Urothelium cell line (cell line): ENCODE data around the gene ZNF608.
A peak's percentile ranks its signal among the peaks of the same experiment; 100 is the strongest.

ENCODE experiments used
- DNase-seq: peaks from one replicate; pipeline ENCODE4 v3.0.0; 2011; ENCODE audit warnings: low spot score, mixed read lengths
- FAIRE-seq: peaks from 2 replicates; lab custom pipeline; 2011; peaks lifted over from hg19 to GRCh38; lab: Jason Lieb, UNC

The ZNF608 gene, protein sequence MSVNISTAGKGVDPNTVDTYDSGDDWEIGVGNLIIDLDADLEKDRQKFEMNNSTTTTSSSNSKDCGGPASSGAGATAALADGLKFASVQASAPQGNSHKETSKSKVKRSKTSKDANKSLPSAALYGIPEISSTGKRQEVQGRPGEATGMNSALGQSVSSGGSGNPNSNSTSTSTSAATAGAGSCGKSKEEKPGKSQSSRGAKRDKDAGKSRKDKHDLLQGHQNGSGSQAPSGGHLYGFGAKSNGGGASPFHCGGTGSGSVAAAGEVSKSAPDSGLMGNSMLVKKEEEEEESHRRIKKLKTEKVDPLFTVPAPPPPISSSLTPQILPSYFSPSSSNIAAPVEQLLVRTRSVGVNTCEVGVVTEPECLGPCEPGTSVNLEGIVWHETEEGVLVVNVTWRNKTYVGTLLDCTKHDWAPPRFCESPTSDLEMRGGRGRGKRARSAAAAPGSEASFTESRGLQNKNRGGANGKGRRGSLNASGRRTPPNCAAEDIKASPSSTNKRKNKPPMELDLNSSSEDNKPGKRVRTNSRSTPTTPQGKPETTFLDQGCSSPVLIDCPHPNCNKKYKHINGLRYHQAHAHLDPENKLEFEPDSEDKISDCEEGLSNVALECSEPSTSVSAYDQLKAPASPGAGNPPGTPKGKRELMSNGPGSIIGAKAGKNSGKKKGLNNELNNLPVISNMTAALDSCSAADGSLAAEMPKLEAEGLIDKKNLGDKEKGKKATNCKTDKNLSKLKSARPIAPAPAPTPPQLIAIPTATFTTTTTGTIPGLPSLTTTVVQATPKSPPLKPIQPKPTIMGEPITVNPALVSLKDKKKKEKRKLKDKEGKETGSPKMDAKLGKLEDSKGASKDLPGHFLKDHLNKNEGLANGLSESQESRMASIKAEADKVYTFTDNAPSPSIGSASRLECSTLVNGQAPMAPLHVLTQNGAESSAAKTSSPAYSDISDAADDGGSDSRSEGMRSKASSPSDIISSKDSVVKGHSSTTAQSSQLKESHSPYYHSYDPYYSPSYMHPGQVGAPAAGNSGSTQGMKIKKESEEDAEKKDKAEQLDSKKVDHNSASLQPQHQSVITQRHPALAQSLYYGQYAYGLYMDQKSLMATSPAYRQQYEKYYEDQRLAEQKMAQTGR (N-terminal part only)

DNA sequence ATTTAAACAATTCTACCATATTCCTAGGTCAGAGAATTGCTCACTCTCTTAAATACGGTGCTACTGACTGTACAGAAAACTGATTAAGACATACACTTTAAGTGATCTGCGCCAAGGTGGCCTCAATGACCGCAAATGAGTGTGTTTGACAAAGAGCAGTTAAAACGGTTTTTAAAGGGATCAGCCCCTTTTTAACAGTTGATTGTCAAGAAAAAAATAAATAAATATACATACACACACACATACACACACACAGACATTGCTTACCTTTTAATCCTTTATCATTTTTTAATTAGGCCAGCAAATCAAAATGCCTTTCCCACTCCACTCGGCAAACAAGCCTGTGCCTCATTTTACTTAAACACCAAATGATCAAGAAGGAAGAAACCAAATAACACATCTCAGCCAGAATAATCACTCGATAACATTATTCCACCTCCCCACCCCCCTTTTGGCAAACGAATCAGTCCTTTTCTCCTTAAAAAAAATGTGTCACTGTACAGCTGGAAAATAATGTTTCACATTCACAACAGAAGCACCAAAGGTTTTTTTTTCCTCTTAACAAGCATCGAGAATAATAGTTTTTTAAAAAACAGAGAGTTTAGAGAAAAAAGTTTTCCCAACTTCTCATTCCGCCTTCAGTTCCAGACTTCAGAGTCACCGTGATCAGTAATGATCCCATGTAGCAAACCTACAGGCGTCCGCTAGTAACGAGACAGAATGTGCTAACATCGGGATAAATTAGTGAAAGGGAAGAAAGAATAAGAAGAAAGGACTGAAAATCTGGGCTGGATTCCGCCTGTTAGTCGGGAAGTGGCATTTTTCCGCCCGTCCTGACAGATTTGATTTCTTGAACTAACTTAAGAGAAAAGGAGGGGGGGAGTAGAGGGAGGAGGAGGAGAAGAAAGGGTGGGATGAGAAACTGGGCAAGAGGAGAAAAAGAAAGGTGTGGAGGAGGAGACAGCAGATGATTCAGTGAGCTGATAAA lies at the start of gene ZNF608:
Gene ZNF608, minus strand, starts transcription at position 712 of the 988 bp plus-strand sequence. CDS start 1,650 bp downstream, outside the sequence.
- FAIRE-seq (no peak), DNase-seq (no peak)

DNA sequence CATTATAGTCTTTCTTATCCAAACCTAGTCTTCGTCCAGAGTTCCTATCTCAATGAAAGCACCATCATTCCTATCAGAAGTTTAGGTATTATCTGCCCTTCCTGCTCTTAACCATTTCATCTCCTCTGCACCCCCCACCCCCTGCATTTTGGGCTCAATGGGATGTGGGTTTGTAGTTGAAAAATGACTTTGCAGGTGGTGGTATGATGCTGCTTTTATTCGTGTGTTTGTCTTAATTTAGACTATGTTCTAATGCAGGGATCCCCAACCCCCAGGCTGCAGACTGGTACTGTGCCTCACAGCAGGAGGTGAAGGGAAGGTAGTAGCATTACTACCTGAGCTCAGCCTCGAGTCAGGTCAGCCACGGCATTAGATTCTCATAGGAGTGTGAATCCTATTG lies 49.4 kb upstream of the ZNF608 start:
- no peak for DNase-seq
- no peak for FAIRE-seq

DNA sequence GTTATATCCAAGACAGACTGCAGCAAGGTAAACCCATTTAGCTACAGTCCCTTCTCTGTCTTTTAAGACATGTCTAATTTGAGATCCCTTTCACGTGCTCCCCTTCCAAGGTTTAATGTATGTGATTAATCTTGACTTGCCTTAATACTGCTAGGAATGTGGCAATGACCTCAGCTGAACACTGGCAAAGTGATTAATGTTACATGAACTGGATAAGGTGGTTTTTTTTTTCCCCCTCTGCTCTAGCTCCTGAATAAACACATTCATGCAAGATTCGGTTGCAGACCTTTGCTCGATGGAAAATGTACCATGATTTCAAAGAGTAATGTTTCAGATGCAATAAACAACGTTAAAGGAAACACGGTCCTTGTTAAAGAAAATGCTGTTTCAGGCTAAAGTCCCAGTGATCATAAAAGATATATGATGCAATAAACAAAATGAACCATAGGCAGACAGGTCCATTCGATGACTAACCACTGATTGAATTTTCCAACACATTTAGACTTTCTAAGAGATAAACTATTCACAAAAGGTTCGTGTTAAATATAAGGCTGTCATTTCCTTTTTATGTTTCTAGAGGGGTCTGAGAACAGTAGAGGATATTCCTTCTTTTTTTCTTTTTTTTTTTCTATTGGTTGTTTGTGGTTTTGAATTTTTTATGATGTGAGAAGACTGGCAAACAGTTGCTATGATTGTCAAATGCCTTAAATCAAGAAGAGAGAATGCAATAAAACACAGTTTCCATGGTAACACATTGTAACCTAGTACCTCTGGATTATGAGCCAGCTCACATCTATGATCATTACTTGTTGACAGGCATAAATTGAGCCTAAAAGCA lies 44.7 kb upstream of the ZNF608 start:
- DNase-seq, result peak; percentile 16
- FAIRE-seq, result peak; percentile 23

DNA sequence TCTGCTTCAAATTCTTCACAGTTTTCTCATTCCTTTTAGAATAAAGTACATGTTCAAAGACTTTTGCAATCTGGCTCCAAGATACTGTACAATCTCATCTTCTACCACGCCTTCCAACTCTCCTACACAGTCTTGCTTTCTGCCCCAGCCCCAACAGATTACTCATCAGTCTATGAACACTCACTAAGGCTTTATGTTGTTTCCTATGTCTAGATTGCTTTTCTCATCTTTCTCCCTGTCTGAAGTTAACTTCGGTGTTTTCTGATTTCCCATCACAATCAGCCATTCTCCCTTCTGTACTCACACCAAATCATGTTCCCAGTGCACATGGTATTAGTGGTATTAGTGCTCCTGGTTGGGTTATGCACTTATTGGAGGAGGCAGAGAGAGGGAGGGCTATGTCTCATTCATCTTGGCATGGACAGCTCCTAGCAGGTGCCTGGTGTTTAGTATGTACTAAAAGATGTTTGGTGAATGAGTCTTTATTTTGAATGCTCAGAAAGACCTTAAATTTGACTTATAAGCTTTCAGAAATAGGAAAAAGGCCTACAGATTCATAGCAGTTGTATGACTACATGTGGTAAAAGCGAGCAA lies 44.0 kb upstream of the ZNF608 start:
- FAIRE-seq (no peak), DNase-seq (peak; percentile 20)

DNA sequence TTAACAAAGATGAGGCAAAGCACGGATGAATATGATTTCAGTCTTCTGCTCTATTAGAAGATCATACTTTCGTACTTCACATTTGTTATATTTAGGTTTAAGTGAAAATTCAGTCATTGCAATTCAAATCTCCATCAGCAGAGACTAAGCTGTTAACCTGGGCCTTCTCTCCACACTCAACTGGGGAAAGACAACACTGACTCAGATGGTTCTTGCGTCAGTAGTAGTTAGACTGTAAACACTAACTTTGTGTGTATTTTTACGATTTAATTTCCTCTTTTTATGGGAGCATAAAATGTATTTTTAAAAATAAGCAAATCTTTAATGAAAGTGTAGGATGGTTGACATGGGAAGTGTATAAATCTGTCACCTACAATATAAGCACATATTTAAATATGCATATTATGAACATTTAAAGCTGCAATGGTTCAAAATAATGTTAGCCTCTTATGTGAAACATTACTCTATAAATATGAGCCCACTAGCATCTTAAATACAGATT lies 42.7 kb upstream of the ZNF608 start:
- FAIRE-seq, result no peak

DNA sequence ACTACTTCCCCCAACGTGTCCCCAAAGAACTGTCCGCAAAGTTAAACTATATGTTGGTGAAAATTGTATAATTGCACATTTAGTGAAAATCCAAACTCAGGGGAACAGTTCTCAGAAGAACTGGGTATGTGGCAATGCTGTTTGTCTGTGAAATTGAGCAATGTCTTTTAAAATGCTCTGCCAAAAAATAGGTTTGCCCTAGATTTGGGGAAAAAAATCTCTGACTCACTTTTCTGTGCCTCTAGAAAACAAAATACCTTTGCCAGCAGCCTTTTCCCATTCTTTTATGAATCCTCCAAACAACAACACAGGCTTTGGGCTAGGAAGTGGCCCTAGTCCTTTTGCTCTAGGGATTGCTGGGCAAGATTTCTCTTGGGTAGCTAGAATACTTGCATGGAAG lies 37.4 kb upstream of the ZNF608 start:
- FAIRE-seq (no peak), DNase-seq (no peak)

More for the DNA sequence above, 42.7 kb upstream of the ZNF608 start:
- DNase-seq, result no peak

DNA sequence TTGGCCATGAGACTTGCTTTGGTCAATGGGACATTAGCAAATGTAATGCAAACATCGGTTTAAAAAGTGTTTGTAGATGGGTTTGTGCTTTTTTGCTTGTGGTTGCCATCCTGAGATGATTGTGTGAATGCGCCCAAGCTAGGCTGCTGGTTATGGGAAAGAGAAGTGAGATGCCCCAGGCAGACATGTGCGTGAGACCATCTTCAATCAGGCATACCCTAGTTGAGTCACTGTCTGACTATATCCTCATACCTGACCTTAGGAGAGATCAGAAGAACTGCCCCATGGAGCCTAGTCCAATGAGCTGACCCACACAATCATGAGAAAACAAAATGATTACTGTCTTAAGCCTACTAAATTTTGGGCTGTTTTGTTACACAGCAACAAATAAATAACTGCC lies 36.8 kb upstream of the ZNF608 start:
- FAIRE-seq, result no peak
- DNase-seq, result no peak

DNA sequence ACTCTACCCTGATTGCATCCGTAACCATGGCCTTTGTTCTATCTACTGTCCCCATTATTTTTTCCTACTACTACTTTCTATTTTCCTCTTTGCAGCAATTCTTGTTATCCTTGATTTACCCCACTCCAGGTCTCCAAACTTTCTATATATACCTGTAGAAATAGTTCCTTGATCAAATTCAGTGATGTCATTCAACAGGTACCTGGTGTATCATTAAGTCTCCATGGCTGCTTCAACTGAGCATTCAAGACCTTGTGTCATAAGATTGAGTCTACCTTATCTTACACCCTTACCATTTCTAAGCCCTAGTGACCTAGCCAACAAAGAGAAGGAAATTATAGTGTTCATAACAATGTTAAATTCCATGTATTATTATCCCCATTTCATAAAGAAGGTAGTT lies 35.8 kb upstream of the ZNF608 start:
- DNase-seq (no peak), FAIRE-seq (no peak)

DNA sequence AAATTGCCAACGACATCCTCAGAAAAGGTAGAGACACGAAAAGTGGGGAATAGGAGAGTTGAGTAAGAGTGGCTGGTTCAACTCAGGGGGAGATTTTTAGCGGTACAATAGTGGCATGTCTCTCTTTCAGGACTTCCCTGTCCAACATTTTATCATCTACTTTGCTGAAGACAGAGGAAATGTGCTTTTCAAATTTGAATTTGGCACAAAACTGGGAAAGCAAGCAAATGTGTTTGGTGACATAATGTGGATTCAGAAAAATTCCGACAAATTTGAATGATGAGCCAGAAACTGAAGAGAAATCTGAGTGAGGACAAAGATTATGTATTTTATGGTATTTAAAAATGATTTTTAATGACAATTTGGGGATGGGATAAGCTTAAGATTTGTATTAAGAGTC lies 33.6 kb upstream of the ZNF608 start:
- DNase-seq, result no peak
- no peak for FAIRE-seq

DNA sequence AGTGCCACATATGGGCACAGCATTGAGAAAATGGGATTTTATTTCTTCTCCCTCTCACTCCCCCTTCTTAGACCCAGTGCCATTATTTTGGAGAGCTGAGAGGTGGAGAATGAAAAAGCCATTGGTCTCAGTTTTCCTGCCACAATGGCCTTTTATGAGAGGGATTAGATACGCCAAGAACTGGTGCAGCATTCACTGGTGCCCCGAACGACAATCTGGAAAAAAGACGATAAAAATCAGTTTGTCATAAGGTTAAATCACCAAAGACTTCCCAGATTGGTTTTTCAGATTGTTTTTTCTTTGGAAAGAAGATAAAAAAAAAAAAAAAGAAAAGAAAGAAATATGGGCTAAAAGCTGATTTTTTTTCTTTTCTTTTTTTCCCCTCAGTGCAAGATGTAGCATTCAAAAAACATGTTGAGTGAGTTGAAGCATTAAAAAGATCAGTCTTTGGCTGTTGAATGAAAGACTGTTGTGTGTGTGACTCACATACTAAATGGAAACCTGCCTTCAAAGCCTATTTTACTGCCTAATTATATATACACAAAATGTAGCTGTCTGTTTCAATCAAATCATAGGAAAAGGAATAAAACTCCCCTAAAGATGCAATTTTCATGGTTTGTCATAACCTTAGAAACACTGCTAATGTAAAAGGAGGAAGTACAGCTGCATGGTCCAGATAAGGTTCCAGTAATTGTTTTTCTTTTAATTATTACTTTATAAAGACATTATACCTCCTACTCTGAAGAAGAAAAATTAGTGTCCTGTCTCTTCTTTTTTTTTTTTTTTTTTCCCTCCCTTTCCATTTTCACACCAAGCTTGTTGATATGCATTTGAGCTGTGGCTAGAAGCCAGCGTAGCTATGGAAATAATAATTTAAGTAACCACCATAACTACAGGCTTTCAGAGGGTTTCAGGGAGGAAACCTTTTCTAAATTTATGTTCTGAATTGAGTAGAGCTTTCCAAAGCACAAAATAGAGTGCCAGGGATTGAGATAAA lies 27.2 kb upstream of the ZNF608 start:
- DNase-seq, result no peak
- no peak for FAIRE-seq

DNA sequence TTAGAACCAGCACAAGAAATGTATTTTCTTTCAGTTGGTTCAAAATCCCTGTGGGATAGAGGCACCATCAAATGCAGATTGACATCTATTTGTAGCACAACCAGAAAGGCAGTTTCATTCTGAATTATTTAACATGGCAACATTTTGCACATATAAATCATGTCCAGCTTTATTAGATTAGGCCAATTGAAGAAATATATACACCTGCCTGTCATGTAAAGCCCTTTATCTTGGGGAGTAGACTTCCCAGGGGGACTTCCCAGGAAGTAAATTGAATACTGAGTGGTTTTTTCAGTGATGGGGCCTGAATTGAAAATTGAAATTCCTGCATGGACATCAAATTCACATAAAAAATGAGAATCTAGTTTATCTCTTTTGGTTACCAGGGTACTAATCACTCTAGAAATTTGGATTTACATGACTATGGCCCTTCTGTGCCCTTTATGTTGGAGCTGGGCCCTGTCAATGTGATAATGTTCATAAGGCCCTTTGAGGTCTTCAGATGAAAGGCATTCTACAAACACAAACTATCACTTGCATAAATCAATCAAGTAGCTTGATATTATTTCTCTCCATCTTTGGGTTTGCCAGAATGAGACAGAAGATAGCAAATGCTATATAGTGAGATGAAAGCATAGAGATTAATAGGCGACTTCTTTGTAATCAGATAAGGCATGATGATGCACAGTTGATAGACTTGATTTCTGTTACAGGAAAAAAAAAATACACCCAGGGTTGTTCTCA lies 26.2 kb upstream of the ZNF608 start:
- FAIRE-seq (no peak), DNase-seq (no peak)

DNA sequence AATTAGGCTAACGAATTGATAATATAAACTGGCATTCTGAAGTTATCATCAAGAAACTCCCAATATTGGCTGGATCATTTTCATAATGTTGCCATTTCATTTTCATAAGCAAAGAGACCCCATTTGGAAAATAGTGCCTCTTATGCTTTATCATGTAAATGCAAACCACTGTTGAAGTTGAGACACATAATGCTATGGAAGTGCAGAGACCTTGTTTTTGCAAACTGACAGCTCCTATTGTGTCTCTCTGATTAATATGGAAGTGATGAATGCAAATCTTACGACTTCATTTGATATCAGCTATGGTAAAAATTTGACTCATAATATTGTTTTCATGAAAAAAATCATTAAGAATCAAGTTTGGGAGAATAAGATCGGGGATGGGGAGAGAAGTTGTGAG lies 25.3 kb upstream of the ZNF608 start:
- DNase-seq, result no peak
- no peak for FAIRE-seq

DNA sequence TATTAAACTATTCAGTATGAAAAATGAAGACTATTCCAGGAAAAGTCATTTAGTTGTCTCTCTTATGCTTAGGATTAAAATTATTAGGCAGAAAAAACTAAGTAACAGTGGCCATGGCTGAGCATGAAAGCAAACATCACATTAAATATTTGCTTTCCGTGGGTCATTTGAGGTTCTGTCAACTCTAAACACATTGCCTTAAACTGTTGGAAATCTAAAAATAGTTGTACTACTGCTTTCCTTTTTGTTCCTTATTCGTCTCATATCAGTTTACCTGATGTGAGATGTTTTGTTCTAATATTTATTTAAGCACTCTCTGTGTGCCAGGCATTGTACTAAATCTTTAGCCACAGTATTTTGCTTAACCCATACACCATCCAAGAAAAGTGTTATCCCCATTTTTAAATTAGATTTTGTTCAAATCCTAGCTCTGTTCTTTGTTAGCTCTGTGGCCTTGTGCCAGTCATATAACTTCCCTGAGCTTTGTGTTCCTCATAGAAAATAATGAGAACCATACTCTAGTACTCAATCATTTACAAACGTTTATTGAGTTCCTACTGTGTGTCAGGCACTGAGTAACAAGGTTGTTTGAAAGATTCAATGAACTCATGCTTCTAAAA lies 18.7 kb upstream of the ZNF608 start:
- FAIRE-seq (no peak), DNase-seq (no peak)

DNA sequence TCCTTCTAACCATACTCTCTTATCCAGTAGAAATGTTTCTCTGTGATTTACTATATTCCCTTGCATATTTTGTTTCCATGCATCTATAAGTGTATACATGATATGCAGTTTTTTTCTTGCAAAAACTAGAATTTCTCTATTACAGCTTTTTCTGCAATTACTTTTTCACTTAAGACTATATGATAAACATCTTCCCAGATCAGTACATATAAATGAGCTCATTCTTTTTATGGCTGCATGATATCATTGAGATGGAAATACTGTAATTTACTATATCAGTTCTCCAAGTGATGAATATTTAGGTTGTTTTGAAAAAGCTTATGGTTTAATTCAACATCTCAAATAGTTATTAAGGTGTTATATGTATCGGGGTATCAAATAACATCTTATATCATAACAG lies 18.1 kb upstream of the ZNF608 start:
- FAIRE-seq, result no peak
- DNase-seq, result no peak

DNA sequence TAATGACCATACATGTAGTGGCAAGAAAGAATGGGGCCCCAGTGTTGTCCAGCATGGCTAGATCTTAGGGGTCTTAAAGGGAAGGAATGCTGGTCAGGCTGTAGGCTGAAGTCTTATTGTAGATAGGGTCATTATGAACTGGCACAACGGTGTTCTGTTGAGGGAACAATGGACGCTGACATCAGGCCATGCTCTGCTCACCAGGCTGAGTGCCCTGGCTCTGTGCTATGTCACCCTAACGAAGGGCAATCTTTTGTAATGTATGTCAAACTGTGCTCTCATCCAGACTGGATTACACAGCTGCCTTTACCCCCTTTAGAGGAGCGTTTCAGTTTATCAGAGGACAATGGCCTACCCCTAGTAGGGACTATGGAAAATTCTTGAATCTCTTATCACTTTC lies 14.6 kb upstream of the ZNF608 start:
- DNase-seq (no peak), FAIRE-seq (peak; percentile 20)

DNA sequence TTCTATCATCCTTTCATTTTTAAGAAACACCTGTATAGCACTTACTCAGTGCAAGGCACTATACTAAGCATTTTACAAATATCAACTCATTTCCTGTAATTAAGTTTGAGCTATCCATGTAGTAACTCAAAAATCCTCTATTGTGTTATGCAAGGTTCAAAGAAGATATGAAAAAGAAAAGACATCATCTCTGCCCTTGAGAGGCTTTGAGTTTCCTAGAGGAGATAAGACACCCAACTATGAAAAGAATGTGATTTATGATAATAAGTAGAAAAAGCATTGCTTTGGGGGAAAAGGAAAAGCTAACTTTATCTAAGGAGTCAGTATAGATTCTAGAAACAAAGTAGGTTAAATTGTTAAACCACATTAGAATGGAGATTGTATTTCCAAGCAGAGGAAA lies 14.2 kb upstream of the ZNF608 start:
- FAIRE-seq (no peak), DNase-seq (no peak)
